ELF-1 (cell line): ENCODE data around the gene UXS1.

Experiments used
- DNase-seq: peaks from one replicate; pipeline ENCODE4 v3.0.0-alpha.2; 2016; ENCODE audit warnings: low read depth, low spot score

Gene UXS1

GRCh38 chr2:106161938-106162820, 31.9 kb downstream of the UXS1 start:
- DNase-seq = no peak

- no peak for DNase-seq
Measured at GRCh38 chr2:106161341-106161740, 32.8 kb downstream of the UXS1 start.

- DNase-seq = no peak
Measured at GRCh38 chr2:106160786-106161261, 33.3 kb downstream of the UXS1 start.

- no peak for DNase-seq
Measured at GRCh38 chr2:106159866-106160785, 34.0 kb downstream of the UXS1 start.

- no peak for DNase-seq
Measured at GRCh38 chr2:106158871-106159270, 35.2 kb downstream of the UXS1 start.

- no peak for DNase-seq
Measured at GRCh38 chr2:106158131-106158530, 36.0 kb downstream of the UXS1 start.

GRCh38 chr2:106157416-106157815, 36.7 kb downstream of the UXS1 start:
- DNase-seq = no peak

- no peak for DNase-seq
Measured at GRCh38 chr2:106156305-106157296, 37.5 kb downstream of the UXS1 start.

GRCh38 chr2:106153781-106154180, 40.3 kb downstream of the UXS1 start:
- no peak for DNase-seq

- DNase-seq = no peak
Measured at GRCh38 chr2:106147665-106148064, 46.4 kb downstream of the UXS1 start.

GRCh38 chr2:106147159-106147558, 46.9 kb downstream of the UXS1 start:
- no peak for DNase-seq

- DNase-seq = no peak
Measured at GRCh38 chr2:106144621-106145331, 49.3 kb downstream of the UXS1 start.

GRCh38 chr2:106143495-106144215, 50.4 kb downstream of the UXS1 start:
- peak; percentile 93 for DNase-seq

- no peak for DNase-seq
Measured at GRCh38 chr2:106142683-106143082, 51.4 kb downstream of the UXS1 start.

GRCh38 chr2:106140913-106141312, 53.2 kb downstream of the UXS1 start:
- no peak for DNase-seq

GRCh38 chr2:106140113-106140512, 54.0 kb downstream of the UXS1 start:
- DNase-seq = no peak

- DNase-seq = no peak
Measured at GRCh38 chr2:106139238-106139935, 54.7 kb downstream of the UXS1 start.

- no peak for DNase-seq
Measured at GRCh38 chr2:106138543-106139237, 55.4 kb downstream of the UXS1 start.
